NCI-H2196 (cell line): ENCODE results near the gene CNNM2.
"Not testable (repeated sequence)": the region's sequence is repeated elsewhere in the genome, so short reads cannot be mapped to it uniquely, and the experiment has no call there.

Experiments
- DNase-seq: peaks from one replicate; lab custom pipeline; 2025; ENCODE audit not compliant: unreplicated experiment; lab: John Stamatoyannopoulos, UW

The CNNM2 gene

GRCh38 chr10:103102195-103102594, 184.1 kb downstream of the CNNM2 start:
- no peak for DNase-seq

- no peak for DNase-seq
Observed at GRCh38 chr10:103103989-103104388, 185.9 kb downstream of the CNNM2 start.

- DNase-seq, result no peak
Observed at GRCh38 chr10:103104721-103105120, 186.6 kb downstream of the CNNM2 start.

- DNase-seq, result no peak
Observed at GRCh38 chr10:103105462-103105861, 187.4 kb downstream of the CNNM2 start.

GRCh38 chr10:103106539-103106938, 188.4 kb downstream of the CNNM2 start:
- no peak for DNase-seq

DNA sequence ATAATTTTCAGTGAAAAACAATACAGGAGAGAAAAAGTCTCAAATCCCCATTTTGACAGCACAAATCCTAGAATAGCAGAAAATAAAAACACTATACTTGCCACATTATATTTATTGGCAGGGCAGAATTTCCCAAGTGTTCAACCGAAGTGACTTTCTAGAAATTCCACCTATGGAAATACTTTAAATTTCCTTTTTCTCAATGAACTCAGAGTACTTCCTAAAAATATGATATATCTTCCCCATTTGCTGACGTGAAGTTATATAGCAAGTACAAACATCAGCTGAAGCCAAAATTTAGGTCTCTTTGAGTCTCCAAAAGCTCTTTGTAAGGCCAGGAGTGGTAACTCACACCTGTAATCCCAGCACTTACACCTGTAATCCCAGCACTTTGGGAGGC, 191.7 kb downstream of the CNNM2 start:
- no peak for DNase-seq

DNA sequence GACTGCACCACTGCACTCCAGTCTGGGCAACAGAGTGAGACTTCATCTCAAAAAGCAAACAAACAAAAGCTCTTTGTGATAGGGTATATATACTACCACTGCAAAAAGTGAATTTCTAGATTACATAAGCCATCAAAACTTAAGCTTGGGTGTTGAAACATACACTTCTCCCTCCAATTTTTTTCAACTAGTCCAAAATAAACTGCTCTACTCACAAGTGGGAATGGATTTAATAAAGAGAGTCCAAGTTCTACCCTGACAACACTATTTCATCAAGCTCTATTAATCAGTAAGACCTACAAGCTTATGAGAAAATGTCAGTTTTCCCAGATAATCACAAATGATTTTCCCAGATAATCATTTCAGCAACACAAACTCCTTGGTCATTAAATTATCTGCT, 192.3 kb downstream of the CNNM2 start:
- DNase-seq, result no peak

- DNase-seq, result no peak
Observed at GRCh38 chr10:103111031-103111917, 193.2 kb downstream of the CNNM2 start.

- DNase-seq, result no peak
Observed at GRCh38 chr10:103111918-103112877, 194.1 kb downstream of the CNNM2 start.

- DNase-seq, result no peak
Observed at GRCh38 chr10:103114876-103115275, 196.8 kb downstream of the CNNM2 start.

- no peak for DNase-seq
Observed at GRCh38 chr10:103117247-103117646, 199.2 kb downstream of the CNNM2 start.

GRCh38 chr10:103120546-103120945, 202.5 kb downstream of the CNNM2 start:
- DNase-seq, result no peak

GRCh38 chr10:103120977-103121735, 203.1 kb downstream of the CNNM2 start:
- no peak for DNase-seq

DNA sequence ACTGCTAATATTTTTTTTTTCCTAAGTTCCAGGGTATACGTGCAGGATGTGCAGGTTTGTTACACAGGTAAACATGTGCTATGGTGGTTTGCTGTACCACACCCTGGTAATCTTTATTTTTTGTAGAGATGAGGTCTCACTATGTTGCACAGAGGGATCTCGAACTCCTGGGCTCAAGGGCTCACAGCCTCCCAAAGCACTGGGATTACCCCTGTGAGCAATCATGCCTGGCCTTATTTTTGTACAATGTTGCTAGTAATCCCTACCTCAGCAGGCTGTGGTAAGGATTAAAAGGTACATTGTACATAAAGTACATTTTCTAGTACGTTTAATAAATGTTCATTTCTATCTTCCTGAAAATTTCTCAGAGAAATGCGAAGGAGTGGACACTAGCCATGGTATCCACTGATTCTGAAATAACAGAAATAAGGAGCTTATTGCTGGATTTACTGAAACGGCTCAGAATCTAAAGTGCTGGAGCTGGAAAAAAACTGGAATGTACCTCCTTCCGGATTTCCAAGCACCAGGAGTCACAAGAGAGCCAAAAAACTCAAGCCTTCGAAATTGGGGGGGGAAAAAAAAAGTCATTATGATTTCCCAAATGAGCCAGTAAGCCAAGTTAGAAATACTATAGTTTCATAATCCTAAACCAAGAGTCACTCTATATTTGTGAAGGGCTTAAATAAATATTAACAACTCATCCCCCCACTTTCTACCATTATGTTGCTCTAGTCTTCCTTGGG, 205.4 kb downstream of the CNNM2 start:
- DNase-seq, result no peak

DNA sequence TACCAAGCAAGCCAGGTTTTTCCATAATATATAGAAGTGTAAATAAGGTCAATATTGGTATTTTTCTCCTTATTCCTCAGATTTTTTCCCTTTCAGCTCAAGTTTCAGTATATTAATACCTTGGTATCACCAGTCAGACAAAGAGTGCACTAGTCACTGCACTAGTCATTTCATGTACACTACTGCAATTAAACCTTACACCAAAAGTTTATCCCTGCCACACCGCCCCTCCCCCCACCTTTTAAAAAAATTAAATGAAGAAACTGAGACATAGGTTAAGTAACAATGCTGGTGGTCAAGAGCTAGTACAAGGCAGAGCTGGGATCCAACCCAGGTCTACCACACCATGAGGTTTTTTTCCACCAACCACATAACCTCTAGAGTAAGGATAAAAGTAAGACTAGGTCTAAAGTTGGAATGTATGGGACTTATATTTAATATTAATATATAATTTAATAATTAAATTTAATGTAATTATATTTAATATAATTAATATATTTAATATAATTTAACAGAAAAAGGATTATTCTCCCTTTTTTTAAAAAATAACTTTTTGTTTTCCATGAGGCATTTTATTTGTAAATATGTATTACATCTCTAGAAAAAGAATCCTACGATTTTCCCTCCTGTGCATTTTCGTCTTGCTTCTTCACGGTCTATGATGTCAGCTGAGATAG, 206.5 kb downstream of the CNNM2 start:
- DNase-seq, result no peak

DNA sequence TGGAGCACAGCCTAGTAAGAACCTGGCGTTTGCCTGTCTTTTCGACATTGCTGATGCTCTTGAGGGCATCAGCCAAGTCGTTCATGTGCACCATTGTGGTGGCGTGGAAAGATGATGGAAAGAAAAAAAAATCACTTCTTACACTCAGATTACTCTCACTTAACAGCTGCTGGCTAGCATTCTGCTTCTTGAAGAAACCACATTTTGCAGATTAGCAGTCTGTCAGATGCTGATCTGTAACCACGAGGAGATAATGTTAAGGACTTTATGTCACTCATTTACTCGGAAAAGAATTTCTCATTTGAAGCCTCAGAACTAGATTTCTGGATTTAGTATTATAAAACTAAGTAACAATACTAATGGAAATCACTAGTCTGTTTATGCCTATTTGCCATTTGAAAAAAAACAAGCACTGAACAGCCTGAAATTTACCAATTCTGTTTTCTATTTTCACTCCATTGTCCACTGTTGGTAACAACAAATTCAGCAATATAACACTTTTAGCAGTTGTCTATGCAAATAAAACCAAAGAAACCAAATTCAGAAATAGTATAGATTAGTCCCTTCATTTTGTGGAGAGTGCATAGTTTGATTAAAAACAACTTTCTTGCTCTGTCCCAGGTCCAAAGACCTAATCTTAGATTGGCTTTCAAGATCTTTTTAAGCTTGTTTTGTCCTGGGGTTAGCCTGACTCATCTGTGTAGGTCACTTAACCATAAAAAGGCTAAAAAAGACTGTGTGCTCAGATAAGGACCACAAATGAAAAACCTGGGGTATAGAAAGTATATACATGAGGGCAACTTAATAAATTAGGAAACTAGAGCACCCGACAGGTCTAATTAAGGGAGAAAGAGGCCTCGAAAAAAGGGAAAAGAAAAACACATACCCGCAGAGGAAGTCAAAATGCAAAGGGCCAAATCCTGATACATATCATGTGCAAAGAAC, 207.5 kb downstream of the CNNM2 start:
- DNase-seq, result no peak

DNA sequence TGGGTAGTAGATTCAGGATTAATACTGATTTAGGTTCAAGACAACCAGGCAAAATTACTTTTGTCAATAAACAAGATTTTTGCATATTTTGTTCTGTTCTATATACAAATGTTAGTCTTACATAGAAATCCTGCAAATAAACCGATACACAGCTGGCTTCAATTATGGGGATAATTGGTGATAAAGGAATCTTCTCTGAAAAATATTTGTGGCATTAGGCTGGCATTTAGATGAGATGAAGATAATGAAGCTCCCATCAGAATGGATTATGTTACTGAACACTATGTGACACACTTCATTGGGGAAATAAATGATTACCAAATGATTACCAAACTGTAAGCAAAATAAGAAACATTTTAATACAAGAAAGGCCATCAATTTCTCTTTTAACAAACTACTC, 209.1 kb downstream of the CNNM2 start:
- no peak for DNase-seq

DNA sequence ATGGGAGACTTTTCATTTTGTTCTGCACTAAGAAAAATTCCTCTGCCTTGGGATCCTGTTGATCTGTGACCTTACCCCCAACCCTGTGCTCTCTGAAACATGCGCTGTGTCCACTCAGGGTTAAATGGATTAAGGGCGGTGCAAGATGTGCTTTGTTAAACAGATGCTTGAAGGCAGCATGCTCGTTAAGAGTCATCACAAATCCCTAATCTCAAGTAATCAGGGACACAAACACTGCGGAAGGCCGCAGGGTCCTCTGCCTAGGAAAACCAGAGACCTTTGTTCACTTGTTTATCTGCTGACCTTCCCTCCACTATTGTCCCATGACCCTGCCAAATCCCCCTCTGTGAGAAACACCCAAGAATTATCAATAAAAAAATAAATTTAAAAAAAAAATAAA, 212.1 kb downstream of the CNNM2 start:
- DNase-seq, result not testable (repeated sequence)

- DNase-seq, result no peak
Observed at GRCh38 chr10:103130910-103131309, 212.8 kb downstream of the CNNM2 start.
